NCI-H2107 (cell line): ENCODE measurements around the gene PCNX2.

Experiments used
- DNase-seq: peaks from one replicate; lab custom pipeline; 2025; lab: John Stamatoyannopoulos, UW

Gene PCNX2, protein sequence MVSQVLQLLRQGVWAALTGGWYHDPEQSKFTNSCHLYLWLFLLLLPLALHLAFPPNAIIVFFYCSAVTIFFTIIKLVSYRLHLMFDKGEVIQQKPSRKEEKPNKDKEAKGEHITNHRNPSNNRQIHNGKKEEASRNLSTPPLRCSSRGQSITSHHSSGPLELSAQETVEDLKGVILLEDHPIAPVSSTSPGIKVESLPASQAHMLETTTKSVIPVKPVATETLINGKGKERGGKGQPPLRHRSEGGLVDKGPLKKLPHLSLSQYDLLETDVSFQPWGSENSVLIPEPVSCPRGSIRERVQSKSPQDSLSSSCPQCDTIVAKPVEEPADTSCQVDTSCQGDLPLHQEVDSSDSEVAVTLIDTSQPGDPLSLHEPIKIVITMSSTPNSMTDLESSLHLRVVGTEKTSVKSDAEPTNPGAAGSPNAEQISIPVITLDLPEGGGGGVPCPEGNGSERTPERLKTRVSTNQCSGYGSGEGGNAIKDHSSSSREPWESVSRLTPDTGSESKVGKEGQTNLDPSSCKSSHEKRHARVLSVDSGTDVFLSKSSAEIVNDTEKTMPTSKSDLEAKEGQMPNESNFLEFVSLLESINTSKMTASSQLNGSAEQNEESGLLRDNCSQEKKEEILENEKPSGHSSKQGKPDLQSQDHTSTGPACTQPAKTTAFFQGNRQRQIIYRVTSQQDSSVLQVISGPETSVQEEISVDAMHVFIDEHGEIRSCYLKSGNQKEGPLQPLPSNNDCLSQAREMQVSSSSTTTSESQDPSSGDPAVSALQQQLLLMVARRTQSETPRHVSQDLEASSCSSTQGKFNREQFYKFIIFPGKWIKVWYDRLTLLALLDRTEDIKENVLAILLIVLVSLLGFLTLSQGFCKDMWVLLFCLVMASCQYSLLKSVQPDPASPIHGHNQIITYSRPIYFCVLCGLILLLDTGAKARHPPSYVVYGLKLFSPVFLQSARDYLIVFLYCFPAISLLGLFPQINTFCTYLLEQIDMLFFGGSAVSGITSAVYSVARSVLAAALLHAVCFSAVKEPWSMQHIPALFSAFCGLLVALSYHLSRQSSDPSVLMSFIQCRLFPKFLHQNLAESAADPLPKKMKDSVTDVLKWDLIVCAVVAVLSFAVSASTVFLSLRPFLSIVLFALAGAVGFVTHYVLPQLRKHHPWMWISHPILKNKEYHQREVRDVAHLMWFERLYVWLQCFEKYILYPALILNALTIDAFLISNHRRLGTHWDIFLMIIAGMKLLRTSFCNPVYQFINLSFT (N-terminal part only)

GRCh38 chr1:233295237-233295974 lies at the start of gene PCNX2:
Gene PCNX2, minus strand, starts transcription at chr1:233295725. Its CDS starts 247 bp downstream, at chr1:233295478.
- DNase-seq: peak; percentile 64

DNA sequence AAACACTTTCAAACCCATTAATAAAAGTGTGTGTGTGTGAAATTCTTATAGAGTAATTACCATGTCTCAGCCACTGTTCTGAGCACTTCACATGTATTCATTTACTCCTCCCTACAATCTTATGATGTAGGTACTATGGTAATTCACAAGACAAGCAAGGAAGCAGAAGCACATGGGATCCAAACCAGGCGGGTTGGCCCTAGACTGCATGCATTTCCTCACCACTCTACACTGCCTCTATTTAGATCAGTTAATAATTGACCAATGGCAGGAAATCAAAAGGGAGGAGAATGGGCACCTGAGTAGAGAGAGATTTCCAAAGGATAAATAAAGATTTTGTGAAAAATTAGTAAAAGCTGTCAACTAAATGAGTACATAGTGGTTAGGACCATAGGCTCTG lies 47.7 kb upstream of the PCNX2 start:
- DNase-seq: no peak

DNA sequence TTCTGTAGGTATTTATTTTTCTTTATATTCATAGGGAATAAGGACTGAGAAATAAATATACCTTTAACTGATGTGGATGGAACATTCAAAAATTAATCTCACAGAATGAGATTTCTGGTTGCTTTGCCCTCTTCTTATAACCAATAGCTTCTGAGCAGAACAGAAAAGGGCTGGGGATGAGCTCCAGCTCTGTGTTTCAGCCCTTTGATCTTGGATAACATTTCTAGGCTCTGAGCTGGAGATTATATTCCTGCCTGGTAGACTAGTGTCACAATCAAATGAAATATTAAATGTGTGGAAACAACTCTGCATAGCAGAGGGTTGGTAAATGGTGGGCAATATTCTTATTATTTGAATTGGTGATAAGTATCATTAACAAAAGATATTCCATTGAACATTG lies 46.6 kb upstream of the PCNX2 start:
- no peak for DNase-seq

- no peak for DNase-seq
Observed at GRCh38 chr1:233340966-233341516, 45.5 kb upstream of the PCNX2 start.

- no peak for DNase-seq
Observed at GRCh38 chr1:233340031-233340555, 44.6 kb upstream of the PCNX2 start.

DNA sequence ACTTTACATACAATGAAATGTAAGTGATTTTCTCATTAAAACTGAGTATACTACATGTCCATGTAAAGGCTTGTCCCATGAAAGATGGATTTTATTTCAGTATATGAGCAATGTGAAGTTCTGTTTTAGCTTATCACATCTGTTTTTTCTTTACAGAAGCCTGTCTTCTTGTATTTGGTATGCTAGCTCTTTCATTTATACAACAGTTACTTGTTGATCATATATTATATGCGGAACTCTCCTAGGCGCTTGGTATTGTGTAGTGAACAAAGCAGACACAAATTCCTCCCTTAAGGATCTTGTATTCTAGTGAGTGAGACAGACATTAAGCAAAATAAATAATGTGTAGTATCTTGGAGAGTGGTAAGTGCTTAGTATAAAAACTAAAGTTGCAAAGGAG lies 42.6 kb upstream of the PCNX2 start:
- DNase-seq: no peak

DNA sequence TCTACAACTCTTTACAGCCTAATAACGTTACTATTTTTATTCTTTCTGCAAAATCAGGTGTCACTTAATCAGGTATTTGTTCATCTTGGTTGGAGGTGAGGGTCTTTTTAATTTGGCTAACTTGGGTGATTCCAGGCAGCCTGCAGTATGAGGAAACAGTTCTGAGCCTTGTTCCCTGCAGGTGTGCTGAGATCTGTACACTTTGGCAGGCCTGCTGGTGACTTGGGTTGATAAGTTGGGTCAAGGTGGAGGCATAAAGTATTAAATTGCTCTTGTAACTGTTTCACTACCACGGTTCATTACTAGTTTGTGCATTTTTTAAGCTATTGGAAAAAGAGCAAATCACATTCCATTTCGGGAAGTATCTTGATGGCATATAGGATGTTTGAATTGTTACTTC lies 42.0 kb upstream of the PCNX2 start:
- DNase-seq: no peak

- no peak for DNase-seq
Observed at GRCh38 chr1:233336554-233337456, 41.3 kb upstream of the PCNX2 start.

DNA sequence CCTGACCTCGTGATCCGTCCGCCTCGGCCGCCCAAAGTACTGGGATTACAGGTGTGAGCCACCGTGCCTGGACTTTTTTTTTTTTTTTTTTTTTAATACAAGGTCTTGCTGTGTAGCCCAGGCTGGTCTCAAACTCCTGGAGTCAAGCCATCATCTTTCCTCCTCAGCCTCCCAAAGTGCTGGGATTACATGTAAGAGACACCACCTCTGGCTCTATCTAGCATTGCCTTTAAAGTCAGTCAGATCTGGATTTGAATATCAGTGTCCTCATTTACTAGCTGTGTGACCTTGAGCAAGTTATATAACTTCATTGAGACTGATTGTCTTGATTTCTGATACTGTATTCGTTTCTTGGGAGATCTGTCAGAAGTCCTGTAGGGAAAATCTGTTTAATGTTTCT lies 38.6 kb upstream of the PCNX2 start:
- DNase-seq: no peak

- DNase-seq: no peak
Observed at GRCh38 chr1:233333086-233333485, 37.6 kb upstream of the PCNX2 start.

DNA sequence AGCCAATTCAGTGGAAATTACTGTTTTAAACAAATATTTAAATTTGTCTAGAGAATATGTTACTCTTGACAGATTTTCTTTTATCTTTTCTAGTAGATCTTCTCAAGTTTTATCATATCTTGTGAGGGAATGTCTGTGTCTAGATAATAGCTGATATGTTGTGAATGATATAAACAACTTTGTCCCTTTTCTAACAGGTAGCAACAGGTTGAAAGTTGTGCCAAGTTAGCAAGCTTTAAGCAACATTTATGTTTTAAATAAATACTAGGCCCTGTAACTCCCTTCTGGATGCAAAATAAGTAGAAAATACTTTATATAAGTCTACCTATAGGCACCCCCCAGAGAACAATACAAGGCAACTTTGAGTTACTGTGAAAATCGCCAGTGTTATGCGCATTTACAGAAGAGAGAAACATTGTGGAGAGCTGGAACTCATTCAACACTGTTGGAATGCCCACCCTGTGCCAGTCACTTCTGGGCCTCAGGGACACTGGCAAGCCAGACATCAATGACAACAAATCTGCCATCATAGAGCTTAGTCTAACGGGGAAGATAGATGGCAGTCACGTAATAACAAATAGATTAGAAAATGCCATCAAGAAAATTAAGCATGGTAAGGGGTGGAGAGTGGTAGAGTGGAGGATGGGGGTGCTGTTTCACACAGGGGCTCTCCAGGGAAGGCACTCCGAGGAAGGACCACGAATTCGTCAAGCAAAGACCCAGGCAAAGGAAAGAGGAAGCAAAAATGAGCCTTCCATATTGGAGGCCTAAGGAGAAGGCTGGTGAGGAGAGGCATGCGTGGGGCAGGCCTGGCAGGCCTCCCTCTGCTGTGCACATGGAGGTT lies 36.4 kb upstream of the PCNX2 start:
- DNase-seq: no peak

- DNase-seq: peak; percentile 72
Observed at GRCh38 chr1:233328142-233328921, 32.8 kb upstream of the PCNX2 start.

DNA sequence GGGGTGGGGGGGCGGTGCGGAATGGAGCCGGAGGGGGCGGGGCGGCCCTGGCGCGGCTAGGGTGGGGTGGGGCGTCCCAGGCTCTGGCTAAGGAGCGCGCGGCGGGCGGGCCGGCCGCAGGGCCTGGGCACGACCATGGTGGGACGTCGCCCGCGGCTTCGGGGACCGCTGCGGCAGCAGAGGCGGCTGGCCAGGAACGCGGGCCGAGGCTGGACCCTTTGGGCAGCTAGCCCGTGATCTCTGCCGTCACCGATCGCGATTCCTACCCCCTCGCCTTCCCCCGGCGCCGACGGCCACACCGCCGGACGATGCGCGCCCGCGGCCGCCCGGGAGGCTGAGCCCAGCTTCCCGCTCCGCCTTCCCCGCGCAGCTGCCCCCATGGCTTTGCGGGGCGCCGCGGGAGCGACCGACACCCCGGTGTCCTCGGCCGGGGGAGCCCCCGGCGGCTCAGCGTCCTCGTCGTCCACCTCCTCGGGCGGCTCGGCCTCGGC lies 32.2 kb upstream of the PCNX2 start, which contains the start of gene MAP3K21:
MAP3K21 (plus strand) TSS at position 74 of the 491 bp plus-strand sequence; CDS start at position 379, 305 bp downstream.
- DNase-seq: no peak

- DNase-seq: peak; percentile 95
Observed at GRCh38 chr1:233326811-233327650, 31.5 kb upstream of the PCNX2 start.

DNA sequence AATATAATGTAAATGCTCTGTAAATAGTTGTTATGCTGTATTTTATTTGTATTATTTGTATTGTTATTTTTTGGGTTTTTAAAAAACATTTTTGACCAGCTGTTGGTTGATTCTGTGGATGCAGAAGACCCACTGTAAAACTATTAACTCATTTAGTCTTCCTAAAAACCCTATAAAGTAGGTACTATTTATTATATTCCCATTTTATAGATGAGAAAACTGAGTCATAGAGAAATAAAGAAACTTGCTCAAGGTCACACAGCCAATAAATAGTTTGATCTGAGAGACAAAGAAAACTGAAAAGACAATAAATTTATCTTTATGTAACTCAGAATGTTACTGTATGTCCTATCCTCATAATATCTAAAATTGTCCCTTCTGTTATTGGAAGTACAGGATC lies 30.8 kb upstream of the PCNX2 start:
- DNase-seq: no peak

GRCh38 chr1:233323718-233324117 lies 28.2 kb upstream of the PCNX2 start:
- no peak for DNase-seq

DNA sequence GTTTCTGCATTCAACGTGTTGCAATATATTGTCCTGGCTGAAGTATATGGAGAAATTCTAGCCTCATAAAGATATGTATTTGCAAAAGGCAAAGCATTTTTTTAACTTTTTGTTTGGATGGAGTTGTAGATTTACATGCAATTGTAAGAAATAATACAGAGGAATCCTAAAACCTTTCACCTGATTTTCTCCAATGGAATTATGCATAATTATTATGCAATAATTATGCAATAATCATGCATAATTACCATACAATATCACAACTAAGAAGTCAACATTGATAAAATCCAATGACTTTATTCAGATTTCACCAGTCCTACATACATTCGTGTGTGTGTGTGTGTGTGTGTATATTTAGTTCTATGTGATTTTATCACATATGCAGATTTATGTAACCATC lies 24.5 kb upstream of the PCNX2 start:
- no peak for DNase-seq
